CD4-positive, alpha-beta T cell treated with Interferon gamma for 1 hour (primary cell): ENCODE results near the gene MAP2K6.
"Not testable (repeated sequence)": the region's sequence is repeated elsewhere in the genome, so short reads cannot be mapped to it uniquely, and the experiment has no call there.

Source experiments
- DNase-seq: peaks from one replicate; pipeline ENCODE4 v3.0.0-alpha.2; 2020

Gene MAP2K6

GRCh38 chr17:69460963-69461922 lies 46.7 kb downstream of the MAP2K6 start:
- DNase-seq, result no peak

GRCh38 chr17:69461951-69462369 lies 47.5 kb downstream of the MAP2K6 start:
- no peak for DNase-seq

- no peak for DNase-seq
These were observed 48.4 kb downstream of the MAP2K6 start for GRCh38 chr17:69462882-69463281.

- no peak for DNase-seq
These were observed 52.0 kb downstream of the MAP2K6 start for GRCh38 chr17:69466451-69466850.

- DNase-seq, result no peak
These were observed 52.6 kb downstream of the MAP2K6 start for GRCh38 chr17:69466905-69467667.

- no peak for DNase-seq
These were observed 53.7 kb downstream of the MAP2K6 start for GRCh38 chr17:69468207-69468606.

GRCh38 chr17:69470702-69471101 lies 56.2 kb downstream of the MAP2K6 start:
- DNase-seq, result no peak

GRCh38 chr17:69471406-69471805 lies 56.9 kb downstream of the MAP2K6 start:
- DNase-seq, result no peak

GRCh38 chr17:69473841-69474831 lies 59.6 kb downstream of the MAP2K6 start:
- no peak for DNase-seq

- no peak for DNase-seq
These were observed 62.9 kb downstream of the MAP2K6 start for GRCh38 chr17:69477204-69477902.

- DNase-seq, result no peak
These were observed 63.4 kb downstream of the MAP2K6 start for GRCh38 chr17:69477903-69478266.

- DNase-seq, result no peak
These were observed 64.4 kb downstream of the MAP2K6 start for GRCh38 chr17:69478916-69479315.

- not testable (repeated sequence) for DNase-seq
These were observed 65.3 kb downstream of the MAP2K6 start for GRCh38 chr17:69479756-69480155.

GRCh38 chr17:69480245-69480644 lies 65.7 kb downstream of the MAP2K6 start:
- no peak for DNase-seq

- no peak for DNase-seq
These were observed 70.8 kb downstream of the MAP2K6 start for GRCh38 chr17:69485251-69485661.

GRCh38 chr17:69485901-69486643 lies 71.6 kb downstream of the MAP2K6 start:
- no peak for DNase-seq

GRCh38 chr17:69486779-69487637 lies 72.5 kb downstream of the MAP2K6 start:
- no peak for DNase-seq

GRCh38 chr17:69489313-69489712 lies 74.8 kb downstream of the MAP2K6 start:
- no peak for DNase-seq

- no peak for DNase-seq
These were observed 78.0 kb downstream of the MAP2K6 start for GRCh38 chr17:69492410-69493071.

- DNase-seq, result no peak
These were observed 81.3 kb downstream of the MAP2K6 start for GRCh38 chr17:69495787-69496186.
